ENCODE measurements around the gene SLC39A9.
"Not testable (repeated sequence)": the region's sequence is repeated elsewhere in the genome, so short reads cannot be mapped to it uniquely, and the experiment has no call there.

Gene SLC39A9

GRCh38 chr14:69370061-69370460 lies 28.4 kb upstream of the SLC39A9 start:
- DNase-seq (ENCODE audit: low read depth): no peak

DNA sequence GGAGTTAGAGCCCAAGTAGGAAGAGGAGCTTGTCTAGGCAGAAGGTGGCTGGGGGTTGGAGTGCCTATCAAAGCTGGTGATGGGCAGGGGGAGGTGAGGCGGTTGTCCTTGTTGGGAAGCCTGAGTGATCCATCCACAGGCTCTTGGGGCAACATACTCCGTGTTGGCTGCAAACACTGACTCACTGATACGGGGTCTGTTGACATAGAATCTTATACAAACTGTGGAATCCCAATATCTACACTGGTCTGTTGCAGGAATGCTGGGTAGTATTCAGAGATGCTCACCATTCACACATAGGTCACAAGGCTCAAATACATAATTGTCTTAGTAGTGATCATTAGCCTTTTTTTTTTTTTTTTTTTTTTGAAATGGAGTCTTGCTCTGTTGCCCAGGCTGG lies 26.3 kb upstream of the SLC39A9 start:
- no peak for DNase-seq (ENCODE audit: low read depth)

DNA sequence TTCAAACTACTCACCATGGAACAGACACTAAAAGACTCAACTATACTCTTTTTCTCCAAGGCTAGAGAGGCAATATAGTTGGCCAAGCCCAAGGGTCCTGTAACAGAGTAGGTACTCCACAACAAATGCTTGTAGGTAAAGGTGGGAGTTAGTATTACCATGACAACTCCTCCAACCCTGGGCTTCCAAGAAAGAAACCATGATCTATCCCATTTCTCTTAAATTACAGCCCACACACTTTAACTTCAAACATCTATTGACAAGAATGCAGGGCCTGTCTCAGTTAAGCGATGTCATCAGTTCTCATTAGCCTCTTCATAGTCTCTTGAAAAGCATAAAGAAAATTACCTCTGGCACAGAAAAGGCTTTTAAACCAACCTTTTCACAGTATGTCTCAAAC lies 25.4 kb upstream of the SLC39A9 start:
- no peak for DNase-seq (ENCODE audit: low read depth)

GRCh38 chr14:69374235-69374634 lies 24.3 kb upstream of the SLC39A9 start:
- DNase-seq (ENCODE audit: low read depth): no peak

DNA sequence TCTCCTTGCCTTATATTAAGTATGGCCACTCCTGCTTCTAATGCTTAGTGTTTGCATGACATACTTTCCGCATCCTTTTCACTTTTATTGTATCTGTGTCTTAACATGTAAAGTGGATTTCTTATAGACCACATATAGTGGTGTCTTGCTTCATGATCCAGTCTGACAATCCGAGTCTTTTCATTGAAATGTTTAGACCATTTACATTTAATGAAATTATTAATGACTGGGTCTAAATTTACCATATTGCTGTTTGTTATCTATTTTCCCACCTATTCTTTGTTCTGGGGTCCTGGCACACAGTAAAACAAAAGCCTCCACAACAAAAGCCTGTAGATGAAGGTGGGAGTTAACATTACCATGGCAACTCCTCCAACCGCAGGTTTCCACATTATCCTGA lies 23.3 kb upstream of the SLC39A9 start:
- no peak for DNase-seq (ENCODE audit: low read depth)

DNA sequence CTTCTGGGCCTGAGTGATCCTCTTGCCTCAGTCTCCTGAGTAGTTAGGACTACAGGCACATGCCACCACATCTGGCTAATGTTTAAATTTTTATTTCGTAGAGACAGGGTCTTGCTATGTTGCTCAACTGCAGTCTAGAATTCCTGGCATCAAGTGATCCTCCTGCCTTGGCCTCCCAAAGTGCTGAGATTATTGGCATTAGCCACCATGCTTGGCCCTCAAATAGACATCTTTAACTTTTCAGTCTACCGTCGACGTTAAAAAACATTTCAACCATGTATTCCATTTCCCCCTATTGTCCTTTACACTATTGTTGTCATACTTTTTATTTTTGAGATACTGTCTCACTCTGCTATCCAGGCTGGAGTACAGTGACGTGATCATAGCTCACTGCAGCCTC lies 22.8 kb upstream of the SLC39A9 start:
- DNase-seq (ENCODE audit: low read depth): no peak

DNA sequence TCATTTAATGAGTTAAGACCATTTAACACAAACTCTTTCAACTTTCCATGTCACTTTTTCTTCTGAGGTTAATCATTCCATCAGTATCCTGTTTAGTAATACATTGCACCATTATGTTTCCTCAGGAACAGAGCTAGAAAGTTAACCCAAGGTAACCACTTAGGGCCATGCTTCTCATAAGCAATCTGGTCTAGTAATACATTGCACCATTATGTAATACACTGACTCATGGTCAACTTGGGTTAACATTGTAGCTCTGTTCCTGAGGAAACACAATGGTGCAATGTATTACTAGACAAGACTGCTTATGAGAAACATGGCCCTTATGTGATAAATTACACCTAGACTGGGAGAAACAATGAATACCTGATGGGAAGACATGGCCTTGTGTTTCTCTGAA lies 22.1 kb upstream of the SLC39A9 start:
- DNase-seq (ENCODE audit: low read depth): peak; percentile 96

GRCh38 chr14:69378274-69378673 lies 20.2 kb upstream of the SLC39A9 start:
- DNase-seq (ENCODE audit: low read depth): no peak

GRCh38 chr14:69387311-69387710 lies 11.2 kb upstream of the SLC39A9 start:
- DNase-seq (ENCODE audit: low read depth): peak; percentile 45

DNA sequence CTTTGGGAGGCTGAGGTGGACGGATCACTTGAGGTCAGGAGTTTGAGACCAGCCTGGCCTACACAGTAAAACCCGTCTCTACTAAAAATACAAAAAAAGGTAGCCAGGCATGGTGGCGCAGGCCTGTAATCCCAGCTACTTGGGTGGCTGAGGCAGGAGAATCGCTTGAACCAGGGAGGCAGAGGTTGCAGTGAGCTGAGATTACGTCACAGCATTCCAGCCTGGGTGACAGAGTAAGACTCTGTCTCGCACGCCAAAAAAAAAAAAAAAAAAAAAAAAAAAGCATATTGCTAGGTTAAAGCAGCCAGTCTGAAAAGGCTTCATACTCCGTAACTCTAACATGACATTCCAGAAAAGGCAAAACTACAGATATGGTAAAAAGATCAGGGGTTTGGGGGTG lies 7.1 kb upstream of the SLC39A9 start:
- DNase-seq (ENCODE audit: low read depth): peak; percentile 50

DNA sequence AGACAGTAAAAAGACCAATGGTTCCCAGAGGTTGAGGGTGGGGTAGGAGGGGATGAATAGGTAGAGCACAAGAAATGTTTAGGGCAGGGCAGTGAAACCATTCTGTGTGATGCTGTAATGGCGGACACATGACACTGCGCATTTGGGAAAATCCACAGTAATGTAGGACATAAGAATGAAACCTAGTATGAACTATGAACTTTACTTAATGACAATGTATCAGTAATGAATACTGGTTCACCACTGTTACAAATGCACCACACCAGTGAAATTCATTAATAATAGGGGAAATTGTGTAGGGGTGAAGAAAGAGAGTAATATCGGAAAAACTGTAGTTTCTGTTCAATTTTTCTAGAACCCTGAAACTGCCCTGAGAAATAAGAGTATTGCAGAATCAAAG lies 6.0 kb upstream of the SLC39A9 start:
- DNase-seq (ENCODE audit: low read depth): no peak

- DNase-seq (ENCODE audit: low read depth): no peak
These were observed 2.6 kb upstream of the SLC39A9 start for GRCh38 chr14:69395929-69396328.

GRCh38 chr14:69398818-69399210 lies 322 bp downstream of the SLC39A9 start:
- no peak for DNase-seq (ENCODE audit: low read depth)

GRCh38 chr14:69399750-69400149 lies 1.3 kb downstream of the SLC39A9 start:
- DNase-seq (ENCODE audit: low read depth): no peak

- no peak for DNase-seq (ENCODE audit: low read depth)
These were observed 1.7 kb downstream of the SLC39A9 start for GRCh38 chr14:69400154-69400553.

- no peak for DNase-seq (ENCODE audit: low read depth)
These were observed 3.3 kb downstream of the SLC39A9 start for GRCh38 chr14:69401841-69402240.

DNA sequence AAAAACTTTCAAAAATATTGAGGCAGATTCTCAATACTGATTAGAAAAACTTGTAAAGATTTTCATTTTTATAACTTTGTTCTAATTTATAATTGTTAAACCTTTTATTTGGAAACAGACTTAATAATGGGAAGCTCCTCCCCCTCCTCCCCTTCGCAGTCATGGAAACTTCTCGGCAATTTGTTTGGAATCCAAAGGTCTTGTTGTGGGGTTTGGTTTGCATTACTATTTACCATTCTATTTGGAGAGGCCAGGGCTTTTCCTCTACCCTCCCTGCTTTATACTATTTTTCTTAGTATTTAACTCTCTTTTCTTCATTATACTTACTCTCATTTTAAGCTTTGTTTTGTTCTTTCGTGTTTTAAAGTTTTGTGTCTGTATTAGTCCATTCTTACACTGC lies 6.0 kb downstream of the SLC39A9 start:
- no peak for DNase-seq (ENCODE audit: low read depth)

DNA sequence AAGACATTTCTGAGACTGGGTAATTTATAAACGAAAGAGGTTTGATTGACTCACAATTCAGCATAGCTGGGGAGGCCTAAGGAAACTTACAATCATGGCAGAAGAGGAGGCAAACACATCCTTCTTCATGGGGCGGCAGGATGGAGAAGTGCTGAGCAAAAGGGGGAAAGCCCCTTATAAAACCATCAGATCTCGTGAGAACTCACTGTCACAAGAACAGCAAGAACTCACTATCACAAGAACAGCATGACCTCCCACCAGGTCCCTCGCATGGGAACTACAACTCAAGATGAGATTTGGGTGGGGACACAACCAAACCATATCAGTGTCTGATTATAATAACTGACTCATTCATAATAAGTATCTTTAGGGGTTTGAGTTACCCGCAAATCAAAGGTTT lies 6.4 kb downstream of the SLC39A9 start:
- no peak for DNase-seq (ENCODE audit: low read depth)

DNA sequence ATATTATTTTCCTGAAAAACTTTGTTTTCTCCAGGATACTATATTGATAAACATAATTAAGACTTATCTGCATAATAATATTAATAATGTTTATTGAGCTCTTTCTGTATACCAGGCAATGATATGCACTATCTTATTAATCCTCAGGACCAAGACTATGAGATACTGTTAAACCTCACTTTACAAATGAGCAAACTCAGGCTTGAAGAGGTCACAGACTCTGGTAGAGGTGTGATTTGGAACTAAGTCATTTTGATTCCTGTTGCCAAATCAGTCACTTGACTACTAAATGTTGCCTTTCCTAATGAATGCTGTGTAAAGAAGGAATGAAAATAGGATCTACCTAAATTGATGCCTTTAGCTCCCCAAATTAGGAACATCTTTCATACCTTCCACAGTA lies 7.3 kb downstream of the SLC39A9 start:
- no peak for DNase-seq (ENCODE audit: low read depth)

- DNase-seq (ENCODE audit: low read depth): no peak
These were observed 10.0 kb downstream of the SLC39A9 start for GRCh38 chr14:69408331-69408960.

DNA sequence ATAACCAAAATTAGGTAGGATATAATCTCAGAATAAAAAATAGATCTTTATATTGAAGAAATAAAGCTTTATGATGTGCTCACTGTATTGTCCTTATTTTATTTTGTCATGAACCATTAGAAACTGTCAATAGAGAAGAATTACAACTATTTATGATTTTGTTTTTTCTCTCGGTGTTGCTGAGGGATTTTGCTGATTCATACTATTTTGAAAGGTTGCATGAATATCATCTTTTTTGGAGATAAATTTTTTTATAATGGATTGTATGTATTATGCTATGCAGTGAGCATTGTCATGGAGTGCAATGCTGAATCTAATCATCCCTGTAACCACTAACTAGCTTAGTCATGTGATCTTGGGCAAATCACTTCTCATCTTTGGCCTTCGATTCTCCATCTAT lies 15.0 kb downstream of the SLC39A9 start:
- DNase-seq (ENCODE audit: low read depth): no peak

GRCh38 chr14:69416087-69416486 lies 17.6 kb downstream of the SLC39A9 start:
- not testable (repeated sequence) for DNase-seq (ENCODE audit: low read depth)

- peak; percentile 57 for DNase-seq (ENCODE audit: low read depth)
These were observed 24.8 kb downstream of the SLC39A9 start for GRCh38 chr14:69423279-69423678.

- DNase-seq (ENCODE audit: low read depth): peak; percentile 67
These were observed 25.8 kb downstream of the SLC39A9 start for GRCh38 chr14:69424149-69424923.
